IPS-11a (cell line): Measurements from ENCODE around the gene SCNN1B.
"Not testable (repeated sequence)": the region's sequence is repeated elsewhere in the genome, so short reads cannot be mapped to it uniquely, and the experiment has no call there.

ENCODE experiments used
- H3K4me3 ChIP-seq: one replicate; pipeline ENCODE4 v1.5.1; 2013; ENCODE audit warnings: low read depth, low read length, control low read depth

Gene SCNN1B

GRCh38 chr16:23400447-23400846 lies 98.3 kb downstream of the SCNN1B start:
- H3K4me3 ChIP-seq = not testable (repeated sequence)

- no peak overlapping the region for H3K4me3 ChIP-seq
These were observed 99.0 kb downstream of the SCNN1B start for GRCh38 chr16:23401139-23401538.

- H3K4me3 ChIP-seq = no peak overlapping the region
These were observed 100.0 kb downstream of the SCNN1B start for GRCh38 chr16:23402100-23402499.

GRCh38 chr16:23403547-23403946 lies 101.4 kb downstream of the SCNN1B start:
- H3K4me3 ChIP-seq = no peak overlapping the region

GRCh38 chr16:23406024-23406423 lies 103.9 kb downstream of the SCNN1B start:
- no peak overlapping the region for H3K4me3 ChIP-seq

- H3K4me3 ChIP-seq = no peak overlapping the region
These were observed 104.6 kb downstream of the SCNN1B start for GRCh38 chr16:23406546-23407240.

GRCh38 chr16:23407436-23408127 lies 105.5 kb downstream of the SCNN1B start:
- H3K4me3 ChIP-seq = no peak overlapping the region

GRCh38 chr16:23408242-23408822 lies 106.2 kb downstream of the SCNN1B start:
- no peak overlapping the region for H3K4me3 ChIP-seq

- no peak overlapping the region for H3K4me3 ChIP-seq
These were observed 106.8 kb downstream of the SCNN1B start for GRCh38 chr16:23408823-23409298.

- H3K4me3 ChIP-seq = no peak overlapping the region
These were observed 107.4 kb downstream of the SCNN1B start for GRCh38 chr16:23409522-23409921.

- no peak overlapping the region for H3K4me3 ChIP-seq
These were observed 108.1 kb downstream of the SCNN1B start for GRCh38 chr16:23410176-23410575.

GRCh38 chr16:23414731-23415130 lies 112.6 kb downstream of the SCNN1B start:
- no peak overlapping the region for H3K4me3 ChIP-seq

- no peak overlapping the region for H3K4me3 ChIP-seq
These were observed 114.7 kb downstream of the SCNN1B start for GRCh38 chr16:23416816-23417215.

GRCh38 chr16:23420011-23420410 lies 117.9 kb downstream of the SCNN1B start:
- no peak overlapping the region for H3K4me3 ChIP-seq

GRCh38 chr16:23423496-23424049 lies 121.5 kb downstream of the SCNN1B start:
- H3K4me3 ChIP-seq = no peak overlapping the region

GRCh38 chr16:23424292-23424958 lies 122.3 kb downstream of the SCNN1B start:
- no peak overlapping the region for H3K4me3 ChIP-seq

- no peak overlapping the region for H3K4me3 ChIP-seq
These were observed 126.2 kb downstream of the SCNN1B start for GRCh38 chr16:23428351-23428750.
